Epithelial cell of esophagus (primary cell): ENCODE results near the gene EML3.
"Not testable (repeated sequence)": the region's sequence is repeated elsewhere in the genome, so short reads cannot be mapped to it uniquely, and the experiment has no call there.

Source experiments
- DNase-seq: peaks from one replicate; pipeline ENCODE4 v3.0.0; 2010; ENCODE audit warnings: low read depth
- H3K4me3 ChIP-seq: 2 replicates; pipeline ENCODE4 v1.5.1; 2011; ENCODE audit warnings: mild to moderate bottlenecking, low read length, control low read depth
- TF ChIP-seq, protein P1 (sequence below): IDR thresholded peaks from 2 replicates; pipeline ENCODE4 v1.5.1; 2011; ENCODE audit warnings: low read depth, mild to moderate bottlenecking, low read length, control low read depth, inconsistent platforms; ENCODE audit not compliant: insufficient read depth; ENCODE audit errors: missing control alignments

EML3 gene

GRCh38 chr11:62573592-62574362 lies 38.8 kb downstream of the EML3 start, which contains the start of gene EEF1G:
Gene EEF1G (minus strand): TSS chr11:62573891. CDS start chr11:62573842, 49 bp downstream.
- H3K4me3 ChIP-seq = peak within 1 kb of the TSS; percentile 99
- TF ChIP-seq, protein P1, sequence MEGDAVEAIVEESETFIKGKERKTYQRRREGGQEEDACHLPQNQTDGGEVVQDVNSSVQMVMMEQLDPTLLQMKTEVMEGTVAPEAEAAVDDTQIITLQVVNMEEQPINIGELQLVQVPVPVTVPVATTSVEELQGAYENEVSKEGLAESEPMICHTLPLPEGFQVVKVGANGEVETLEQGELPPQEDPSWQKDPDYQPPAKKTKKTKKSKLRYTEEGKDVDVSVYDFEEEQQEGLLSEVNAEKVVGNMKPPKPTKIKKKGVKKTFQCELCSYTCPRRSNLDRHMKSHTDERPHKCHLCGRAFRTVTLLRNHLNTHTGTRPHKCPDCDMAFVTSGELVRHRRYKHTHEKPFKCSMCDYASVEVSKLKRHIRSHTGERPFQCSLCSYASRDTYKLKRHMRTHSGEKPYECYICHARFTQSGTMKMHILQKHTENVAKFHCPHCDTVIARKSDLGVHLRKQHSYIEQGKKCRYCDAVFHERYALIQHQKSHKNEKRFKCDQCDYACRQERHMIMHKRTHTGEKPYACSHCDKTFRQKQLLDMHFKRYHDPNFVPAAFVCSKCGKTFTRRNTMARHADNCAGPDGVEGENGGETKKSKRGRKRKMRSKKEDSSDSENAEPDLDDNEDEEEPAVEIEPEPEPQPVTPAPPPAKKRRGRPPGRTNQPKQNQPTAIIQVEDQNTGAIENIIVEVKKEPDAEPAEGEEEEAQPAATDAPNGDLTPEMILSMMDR = no peak
- peak; percentile 100 for DNase-seq

GRCh38 chr11:62573006-62573591 lies 39.5 kb downstream of the EML3 start:
- TF ChIP-seq, protein P1 = no peak
- peak overlapping the region; percentile 99 for H3K4me3 ChIP-seq
- DNase-seq = no peak

GRCh38 chr11:62572431-62572830 lies 40.1 kb downstream of the EML3 start:
- no peak for DNase-seq
- TF ChIP-seq, protein P1 = no peak
- H3K4me3 ChIP-seq = peak overlapping the region; percentile 99

GRCh38 chr11:62571493-62571892 lies 41.1 kb downstream of the EML3 start:
- DNase-seq, H3K4me3 ChIP-seq: not testable (repeated sequence)

DNA sequence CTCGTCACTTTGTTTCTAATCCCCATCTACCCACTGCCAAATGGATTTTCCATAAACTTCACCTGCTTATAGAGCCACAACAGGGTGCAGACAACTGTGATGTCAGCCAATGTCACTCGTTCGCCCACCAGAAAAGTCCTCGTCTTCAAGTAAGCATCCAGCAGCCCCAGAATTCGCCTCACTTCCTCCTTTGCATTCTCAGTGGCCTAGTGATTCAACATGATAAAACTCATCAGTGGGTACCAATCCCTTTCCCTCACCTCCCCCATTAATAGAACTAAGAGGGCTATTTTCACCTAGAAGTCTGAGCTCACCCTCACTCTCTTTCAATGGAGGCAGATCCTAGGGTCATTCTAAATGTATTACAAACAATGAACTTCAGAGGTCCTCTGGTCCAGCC lies 41.7 kb downstream of the EML3 start:
- not testable (repeated sequence) for H3K4me3 ChIP-seq, DNase-seq

DNA sequence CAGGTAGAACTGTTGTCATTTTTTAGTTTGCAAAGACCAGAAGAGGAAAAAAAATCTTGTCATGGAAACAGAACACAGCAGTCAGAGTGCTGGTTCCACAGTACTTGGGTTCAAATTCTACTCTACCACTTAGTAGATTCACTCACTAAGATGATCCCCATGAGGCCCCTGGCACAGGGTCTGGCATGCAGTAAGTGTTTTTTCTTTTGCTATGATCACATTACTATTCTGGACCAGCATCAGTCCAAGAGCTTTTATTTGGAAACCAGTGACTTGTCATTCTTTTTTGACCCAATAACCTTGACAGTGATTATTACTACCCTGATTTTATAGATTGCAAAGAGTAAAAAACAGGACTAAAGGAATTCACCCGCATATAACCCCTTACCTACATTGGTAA lies 43.0 kb downstream of the EML3 start:
- H3K4me3 ChIP-seq = no peak overlapping the region
- TF ChIP-seq, protein P1 = no peak
- DNase-seq = no peak

- TF ChIP-seq, protein P1 = no peak
- no peak for DNase-seq
- H3K4me3 ChIP-seq = no peak overlapping the region
These were observed 45.4 kb downstream of the EML3 start for GRCh38 chr11:62567018-62567633.
